Osteoblast (primary cell): ENCODE results near the gene GPR107. TPM values are rescaled to one million over a fixed set of nuclear protein-coding genes. Genes with fewer than 3 reads are reported as not detected.
A peak's percentile ranks its signal among the peaks of the same experiment; 100 is the strongest.

ENCODE experiments used
- DNase-seq: peaks from one replicate; pipeline ENCODE4 v3.0.0; 2011; ENCODE audit warnings: low spot score, mixed read lengths; ENCODE audit not compliant: insufficient read length; ENCODE audit errors: missing footprints
- H2AFZ ChIP-seq: 2 replicates; pipeline ENCODE4 v1.6.0; 2011; ENCODE audit warnings: mild to moderate bottlenecking, low read length
- H3K27ac ChIP-seq: 2 replicates; pipeline ENCODE4 v1.5.1; 2011; ENCODE audit warnings: mild to moderate bottlenecking, low read depth, low read length, moderate library complexity
- H3K27me3 ChIP-seq: 2 replicates; pipeline ENCODE4 v1.6.0; 2012; ENCODE audit warnings: mild to moderate bottlenecking, control low read depth, inconsistent platforms, low read length, moderate library complexity; ENCODE audit not compliant: insufficient read depth
- H3K36me3 ChIP-seq: 2 replicates; pipeline ENCODE4 v1.5.1; 2011; ENCODE audit warnings: mild to moderate bottlenecking, low read length, control low read depth, moderate library complexity; ENCODE audit not compliant: insufficient read depth
- H3K4me1 ChIP-seq: 2 replicates; pipeline ENCODE4 v1.5.1; 2011; ENCODE audit warnings: mild to moderate bottlenecking, low read length, control low read depth, moderate library complexity; ENCODE audit not compliant: insufficient read depth
- H3K4me2 ChIP-seq: 2 replicates; pipeline ENCODE4 v1.6.0; 2011; ENCODE audit warnings: mild to moderate bottlenecking, low read length; ENCODE audit not compliant: insufficient read depth
- H3K4me3 ChIP-seq: fragments of 200-600 bp; sonication (generic); 3 replicates; pipeline ENCODE4 v1.5.1; 2012; ENCODE audit warnings: mild to moderate bottlenecking, low read length, inconsistent platforms; ENCODE audit not compliant: insufficient read depth
- H3K79me2 ChIP-seq: 2 replicates; pipeline ENCODE4 v1.6.0; 2012; ENCODE audit warnings: mild to moderate bottlenecking, low read length, control low read depth, inconsistent platforms; ENCODE audit not compliant: insufficient read depth
- H3K9me3 ChIP-seq: 2 replicates; pipeline ENCODE4 v1.5.1; 2011; ENCODE audit warnings: low read depth, low read length, control low read depth
- H4K20me1 ChIP-seq: 2 replicates; pipeline ENCODE4 v1.6.0; 2012; ENCODE audit warnings: mild to moderate bottlenecking, low read length, control low read depth; ENCODE audit not compliant: insufficient read depth
- CTCF ChIP-seq: IDR thresholded peaks from 2 replicates; pipeline ENCODE4 v1.5.1; 2011; ENCODE audit warnings: mild to moderate bottlenecking, low read depth, low read length, moderate library complexity; ENCODE audit errors: extremely low read depth
- total RNA-seq: library from RNA; depleted of rRNA; stranded (reverse); fragments of >200 nt; gene quantifications from 2 replicates; pipeline ENCODE4 v1.2.3, GENCODE V29; 2012

GPR107 gene
- total RNA-seq, 1 donor = 25.3 TPM

- Histone ChIP-seq H3K4me1 (peaks cover 10% of the 10 kb centered on the region), H3K27me3 (no peaks in the 10 kb centered on the region), H3K36me3 (no peaks in the 10 kb centered on the region), H3K4me3 (no peak overlapping the region), H3K4me2 (no peak overlapping the region), H2AFZ (no peak overlapping the region), H4K20me1 (peaks cover 19% of the 10 kb centered on the region), H3K27ac (no peak overlapping the region), H3K9me3 (no peaks in the 10 kb centered on the region), H3K79me2 (peaks cover 34% of the 10 kb centered on the region)
- TF ChIP-seq CTCF = no peak
- DNase-seq = no peak
These were observed 31.1 kb upstream of the GPR107 start for GRCh38 chr9:130022566-130023143.

- peak; percentile 17 for DNase-seq
- no peak for TF ChIP-seq CTCF
- H3K27me3 ChIP-seq = no peaks in the 10 kb centered on the region
- peaks cover 23% of the 10 kb centered on the region for H4K20me1 ChIP-seq
- H3K4me1 ChIP-seq = peaks cover 10% of the 10 kb centered on the region
- H3K9me3 ChIP-seq = no peaks in the 10 kb centered on the region
- no peak overlapping the region for H2AFZ ChIP-seq
- no peak overlapping the region for H3K4me2 ChIP-seq
- no peaks in the 10 kb centered on the region for H3K36me3 ChIP-seq
- peaks cover 40% of the 10 kb centered on the region for H3K79me2 ChIP-seq
- no peak overlapping the region for H3K27ac ChIP-seq
- no peak overlapping the region for H3K4me3 ChIP-seq
These were observed 30.4 kb upstream of the GPR107 start for GRCh38 chr9:130023144-130023787.

- Histone ChIP-seq H3K9me3 (no peaks in the 10 kb centered on the region), H3K27me3 (no peaks in the 10 kb centered on the region), H3K36me3 (no peaks in the 10 kb centered on the region), H3K79me2 (peaks cover 48% of the 10 kb centered on the region), H3K4me2 (no peak overlapping the region), H3K4me1 (peaks cover 10% of the 10 kb centered on the region), H2AFZ (no peak overlapping the region), H3K4me3 (no peak overlapping the region), H3K27ac (no peak overlapping the region), H4K20me1 (peaks cover 25% of the 10 kb centered on the region)
- no peak for DNase-seq
- no peak for TF ChIP-seq CTCF
These were observed 29.6 kb upstream of the GPR107 start for GRCh38 chr9:130023994-130024596.

GRCh38 chr9:130024597-130024994 lies 29.1 kb upstream of the GPR107 start:
- H3K79me2 ChIP-seq = peaks cover 53% of the 10 kb centered on the region
- no peak overlapping the region for H3K4me3 ChIP-seq
- H3K27ac ChIP-seq = no peak overlapping the region
- peaks cover 27% of the 10 kb centered on the region for H4K20me1 ChIP-seq
- H3K27me3 ChIP-seq = no peaks in the 10 kb centered on the region
- no peak for TF ChIP-seq CTCF
- peaks cover 10% of the 10 kb centered on the region for H3K4me1 ChIP-seq
- H3K36me3 ChIP-seq = no peaks in the 10 kb centered on the region
- no peak for DNase-seq
- H3K4me2 ChIP-seq = no peak overlapping the region
- no peak overlapping the region for H2AFZ ChIP-seq
- H3K9me3 ChIP-seq = no peaks in the 10 kb centered on the region
